ENCODE results near the gene KRT77. TPM values are rescaled to one million over a fixed set of nuclear protein-coding genes. Genes with fewer than 3 reads are reported as not detected.
"Not testable (repeated sequence)": the region's sequence is repeated elsewhere in the genome, so short reads cannot be mapped to it uniquely, and the experiment has no call there.

The KRT77 gene
- total RNA-seq, 1 donor from 2014 or later: not detected

- DNase-seq (ENCODE audit: missing footprints): no peak
- no peak for ATAC-seq
- intact Hi-C loops (cut with DNase I): no loop called here
These were observed 20.3 kb downstream of the KRT77 start for GRCh38 chr12:52682938-52683574.

DNA sequence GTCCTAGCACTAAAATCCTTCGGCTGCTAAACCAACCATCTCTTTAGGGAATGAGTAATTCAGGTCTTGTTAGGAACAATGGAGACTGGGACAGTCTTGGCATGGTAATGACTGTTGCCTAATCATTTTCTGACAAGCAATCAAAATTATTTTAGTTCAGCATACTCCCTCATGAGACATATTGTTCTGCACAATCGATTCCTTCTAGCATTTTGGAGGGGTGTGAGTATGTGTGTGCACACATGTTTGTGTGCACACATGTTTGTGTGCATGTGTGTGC, 21.0 kb downstream of the KRT77 start:
- intact Hi-C loops (cut with DNase I): no loop called here
- ATAC-seq: no peak
- no peak for DNase-seq (ENCODE audit: missing footprints)

GRCh38 chr12:52681526-52682380, 21.6 kb downstream of the KRT77 start:
- intact Hi-C loops (cut with DNase I): no loop called here
- DNase-seq (ENCODE audit: missing footprints): no peak
- ATAC-seq: no peak

DNA sequence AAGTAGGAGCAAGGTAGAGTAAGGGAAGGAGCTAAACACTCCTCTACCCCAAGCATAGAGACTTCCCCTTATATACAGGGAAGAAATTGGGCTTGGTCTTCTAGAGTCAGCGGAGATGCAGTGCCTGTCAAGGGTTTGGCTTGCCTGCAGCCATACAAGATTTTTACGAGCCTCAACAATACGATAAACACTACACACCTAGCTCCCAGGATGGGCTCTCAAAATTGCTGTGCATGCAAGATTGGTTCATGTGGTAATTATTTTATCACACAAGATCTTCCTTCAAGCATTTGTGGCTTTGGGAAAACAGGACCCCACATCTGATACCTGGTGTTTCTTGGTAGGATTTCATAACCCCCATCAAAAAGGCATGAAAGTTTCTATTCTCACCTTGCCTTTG, 23.0 kb downstream of the KRT77 start, which contains the start of gene KRT1:
Gene KRT1 (minus strand): TSS at position 45 of the 400 bp plus-strand sequence. CDS start 59 bp downstream, outside the sequence.
- intact Hi-C loops (cut with DNase I): no loop called here
- no peak for DNase-seq (ENCODE audit: missing footprints)

DNA sequence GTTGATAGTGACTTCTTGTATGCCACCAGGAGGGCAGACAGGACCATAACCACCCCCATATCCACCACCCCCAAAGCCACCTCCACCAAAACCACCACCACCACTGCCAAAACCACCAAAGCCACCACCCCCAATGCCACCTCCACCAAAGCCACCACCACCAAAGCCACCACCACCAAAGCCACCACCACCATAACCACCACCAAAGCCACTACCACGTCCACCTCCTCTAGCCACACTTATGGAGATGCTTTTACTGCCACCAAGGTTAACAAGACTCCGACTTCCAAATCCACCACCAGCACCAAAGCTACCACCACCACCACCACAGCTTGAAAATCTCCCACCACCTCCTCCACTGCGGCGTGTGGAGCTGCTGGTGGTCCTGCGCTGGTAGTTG, 23.4 kb downstream of the KRT77 start:
- intact Hi-C loops (cut with DNase I): no loop called here
- no peak for DNase-seq (ENCODE audit: missing footprints)
- no peak for ATAC-seq

More for the DNA sequence above, 23.0 kb downstream of the KRT77 start, which contains the start of gene KRT1:
- no peak for ATAC-seq

- ATAC-seq (no peak), DNase-seq (ENCODE audit: missing footprints) (no peak)
- intact Hi-C loops (cut with DNase I): no loop called here
These were observed 25.7 kb downstream of the KRT77 start for GRCh38 chr12:52677671-52678070.

DNA sequence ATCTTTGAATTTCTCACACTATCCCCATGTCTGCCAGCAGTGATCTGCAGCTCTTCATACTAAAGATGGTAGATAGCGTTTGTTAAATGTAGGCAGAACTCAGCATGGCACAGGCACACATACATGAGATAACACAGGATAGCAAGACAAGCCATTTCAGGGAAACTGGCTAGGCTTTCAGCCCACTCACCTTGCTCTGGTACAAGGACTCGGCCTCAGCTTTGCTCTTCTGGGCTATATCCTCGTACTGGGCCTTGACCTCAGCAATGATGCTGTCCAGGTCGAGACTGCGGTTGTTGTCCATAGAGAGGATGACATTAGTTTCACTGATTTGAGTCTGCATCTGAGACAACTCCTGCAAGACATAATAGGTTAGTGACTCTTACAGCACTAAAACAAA, 26.2 kb downstream of the KRT77 start:
- no peak for DNase-seq (ENCODE audit: missing footprints)
- no peak for ATAC-seq
- intact Hi-C loops (cut with DNase I): no loop called here

DNA sequence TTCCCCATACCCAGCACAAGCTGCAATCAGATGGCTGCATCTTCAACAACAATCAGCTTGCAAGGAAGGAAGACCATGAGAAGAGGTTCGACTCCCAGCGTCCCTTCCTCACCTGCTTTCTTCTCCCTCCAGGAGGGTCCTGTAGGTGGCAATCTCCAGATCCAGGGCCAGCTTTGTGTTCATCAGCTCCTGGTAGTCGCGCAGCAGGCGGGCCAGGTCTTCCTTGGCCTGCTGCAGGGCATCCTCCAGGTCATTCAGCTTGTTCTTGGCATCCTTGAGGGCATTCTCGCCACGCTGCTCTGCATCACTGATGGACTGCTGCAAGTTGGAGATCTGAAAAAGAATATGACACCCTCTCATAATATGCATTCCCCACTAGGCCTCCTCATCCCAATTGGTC, 27.2 kb downstream of the KRT77 start:
- intact Hi-C loops (cut with DNase I): no loop called here
- ATAC-seq: no peak
- no peak for DNase-seq (ENCODE audit: missing footprints)

- ATAC-seq (no peak), DNase-seq (ENCODE audit: missing footprints) (no peak)
- intact Hi-C loops (cut with DNase I): no loop called here
These were observed 28.0 kb downstream of the KRT77 start for GRCh38 chr12:52675301-52675701.

DNA sequence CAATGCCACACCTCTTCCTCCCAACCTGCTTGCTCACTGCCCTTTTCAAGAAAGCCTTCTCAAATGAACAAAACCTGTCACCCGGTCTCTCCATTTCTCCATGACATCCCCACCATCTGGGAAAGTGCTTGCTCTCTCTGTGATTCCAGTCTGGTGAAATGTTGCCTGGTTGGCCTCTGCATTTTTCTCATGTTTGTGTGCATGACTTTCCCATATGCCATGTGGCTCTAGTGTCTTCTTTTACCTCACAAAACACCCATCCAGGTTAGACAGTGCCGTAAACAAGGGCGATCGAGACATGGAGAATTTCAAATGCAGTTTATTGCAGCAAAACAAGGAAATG, 28.9 kb downstream of the KRT77 start:
- no peak for DNase-seq (ENCODE audit: missing footprints)
- ATAC-seq: no peak
- intact Hi-C loops (cut with DNase I): no loop called here

- intact Hi-C loops (cut with DNase I): no loop called here
- ATAC-seq (no peak), DNase-seq (ENCODE audit: missing footprints) (no peak)
These were observed 29.5 kb downstream of the KRT77 start for GRCh38 chr12:52673713-52674432.

GRCh38 chr12:52673217-52673616, 30.1 kb downstream of the KRT77 start:
- intact Hi-C loops (cut with DNase I): no loop called here
- no peak for DNase-seq (ENCODE audit: missing footprints)
- no peak for ATAC-seq

GRCh38 chr12:52672321-52672933, 30.9 kb downstream of the KRT77 start:
- DNase-seq (ENCODE audit: missing footprints) (no peak), ATAC-seq (no peak)
- intact Hi-C loops (cut with DNase I): no loop called here

DNA sequence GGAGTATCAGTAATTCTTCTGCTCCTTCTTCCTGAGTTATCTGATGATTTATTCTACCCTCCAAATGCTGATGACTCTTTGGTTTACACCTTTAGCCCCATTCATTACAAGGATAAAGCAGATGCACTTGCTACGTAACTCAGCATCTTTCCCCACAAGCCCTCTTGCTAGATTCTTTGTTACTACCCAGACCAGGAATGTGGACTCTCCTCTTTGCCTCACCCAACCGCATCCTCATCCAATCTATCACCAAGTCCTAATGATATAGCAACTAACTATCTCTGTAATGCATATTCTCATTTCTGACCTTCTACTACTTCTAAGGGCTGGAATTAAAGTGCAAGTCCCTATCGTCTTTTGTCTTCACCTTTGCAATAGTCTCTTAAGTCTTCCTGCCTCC, 32.4 kb downstream of the KRT77 start:
- intact Hi-C loops (cut with DNase I): no loop called here
- ATAC-seq: no peak
- DNase-seq (ENCODE audit: missing footprints): no peak

DNA sequence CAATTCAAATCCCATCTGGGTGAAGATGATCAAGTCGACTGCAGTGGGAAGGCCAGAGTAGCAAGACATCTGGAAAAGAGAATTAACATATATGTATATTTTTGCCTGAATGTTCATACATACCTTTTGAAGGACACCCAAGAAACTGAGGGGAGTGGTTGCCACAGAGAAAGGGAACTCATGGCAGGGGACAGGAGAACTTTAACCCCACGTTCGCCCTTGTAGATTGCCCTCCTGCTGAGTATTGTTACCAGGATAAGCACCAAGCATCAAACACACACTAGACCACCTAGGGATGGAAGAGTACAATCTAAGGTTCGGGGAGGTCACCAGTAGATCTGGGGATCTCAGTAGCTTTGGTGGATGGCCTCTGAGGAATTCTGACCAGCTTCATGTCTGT, 32.8 kb downstream of the KRT77 start:
- no peak for DNase-seq (ENCODE audit: missing footprints)
- no peak for ATAC-seq
- intact Hi-C loops (cut with DNase I): no loop called here

DNA sequence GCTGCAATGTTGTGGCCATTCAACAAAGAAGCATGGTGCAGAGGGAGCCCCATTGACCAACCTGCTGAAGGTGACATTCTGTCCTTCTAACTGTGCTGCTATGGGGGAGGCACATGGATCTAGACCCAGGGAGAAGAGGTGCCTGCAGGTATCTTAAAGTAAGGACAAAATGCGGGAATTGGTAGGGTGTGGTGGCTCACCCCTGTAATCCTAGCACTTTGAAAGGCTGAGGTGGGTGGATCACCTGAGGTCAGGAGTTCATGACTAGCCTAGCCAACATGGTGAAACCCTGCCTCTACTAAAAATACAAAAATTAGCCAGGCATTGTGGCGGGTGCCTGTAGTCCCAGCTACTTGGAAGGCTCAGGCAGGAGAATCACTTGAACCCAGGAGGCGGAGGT, 33.4 kb downstream of the KRT77 start:
- intact Hi-C loops (cut with DNase I): loop anchor here (5.0 kb wide), 2 partner anchors 88 to 197 kb away; no protein-coding TSS in a partner anchor
- not testable (repeated sequence) for ATAC-seq; DNase-seq (ENCODE audit: missing footprints)

- no peak for ATAC-seq
- no peak for DNase-seq (ENCODE audit: missing footprints)
- intact Hi-C loops (cut with DNase I): loop anchor here (5.0 kb wide), 2 partner anchors 87 to 198 kb away; no protein-coding TSS in a partner anchor
These were observed 33.9 kb downstream of the KRT77 start for GRCh38 chr12:52669426-52669825.

DNA sequence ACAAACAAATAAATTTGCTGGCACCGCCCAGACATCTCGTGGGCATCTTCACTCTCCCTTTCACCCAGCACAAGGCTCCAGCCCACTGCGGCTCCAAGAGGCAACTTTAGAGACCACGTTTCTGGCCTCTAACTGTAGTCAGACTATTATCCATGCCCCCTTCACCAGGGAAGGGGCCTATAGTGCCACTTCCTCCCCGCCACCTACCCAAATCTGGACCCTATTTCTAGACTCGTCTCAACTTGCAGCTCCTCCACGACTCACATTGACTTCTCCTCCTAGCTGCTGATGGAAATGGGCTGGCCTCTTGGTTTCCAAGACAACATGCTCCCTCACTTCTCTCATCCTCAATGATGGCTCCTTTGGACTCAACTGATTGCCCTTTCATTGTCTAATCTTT, 35.4 kb downstream of the KRT77 start:
- ATAC-seq (no peak), DNase-seq (ENCODE audit: missing footprints) (no peak)
- intact Hi-C loops (cut with DNase I): loop anchor here (5.0 kb wide), 2 partner anchors 86 to 199 kb away; no protein-coding TSS in a partner anchor

DNA sequence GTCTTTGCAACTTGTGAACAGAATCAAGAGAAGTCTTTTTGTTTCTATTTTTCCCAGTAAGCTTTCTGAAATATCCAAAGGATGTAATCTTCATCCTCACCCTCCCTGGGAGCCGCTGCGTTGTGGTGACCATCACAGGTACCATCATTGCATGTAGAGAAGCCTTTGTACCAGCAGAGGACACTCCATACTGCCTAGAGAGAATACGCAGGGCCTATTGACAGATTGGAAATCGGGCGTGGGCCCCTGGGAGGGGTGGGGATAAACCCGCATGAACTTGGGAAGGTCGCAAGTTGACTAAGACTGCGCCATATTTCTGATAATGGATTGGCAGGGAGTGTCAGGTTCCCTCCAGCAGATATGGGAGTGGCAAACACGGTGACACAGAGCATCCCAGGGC, 35.8 kb downstream of the KRT77 start:
- intact Hi-C loops (cut with DNase I): loop anchor here (5.0 kb wide), 2 partner anchors 85 to 200 kb away; no protein-coding TSS in a partner anchor
- no peak for DNase-seq (ENCODE audit: missing footprints)
- ATAC-seq: no peak
